NCI-H187 (cell line): ENCODE data around the gene RBM47.
"Not testable (repeated sequence)": the region's sequence is repeated elsewhere in the genome, so short reads cannot be mapped to it uniquely, and the experiment has no call there.

Experiments used
- DNase-seq, 2 experiments: peaks; one replicate each; lab custom pipeline; 2025; lab: John Stamatoyannopoulos, UW

The RBM47 gene

DNA sequence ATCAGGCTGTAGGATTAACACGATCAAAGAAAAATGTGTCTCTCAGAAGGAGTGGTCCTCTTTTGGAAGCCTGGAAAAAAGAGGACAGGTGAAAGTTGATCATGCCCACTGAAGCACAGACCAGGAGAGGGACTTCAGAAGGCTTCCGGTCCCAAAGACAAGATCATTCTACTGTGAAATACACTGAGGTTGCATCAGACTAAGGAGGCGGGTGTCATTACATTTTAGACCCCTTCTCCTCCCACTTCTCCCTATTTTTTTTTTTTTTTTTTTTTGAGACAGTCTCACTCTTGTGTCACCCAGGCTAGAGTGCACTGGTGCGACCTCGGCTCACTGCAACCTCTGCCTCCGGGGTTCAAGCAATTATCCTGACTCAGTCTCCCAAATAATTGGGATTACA is 67.5 kb downstream of the RBM47 start:
- DNase-seq, result no peak

DNA sequence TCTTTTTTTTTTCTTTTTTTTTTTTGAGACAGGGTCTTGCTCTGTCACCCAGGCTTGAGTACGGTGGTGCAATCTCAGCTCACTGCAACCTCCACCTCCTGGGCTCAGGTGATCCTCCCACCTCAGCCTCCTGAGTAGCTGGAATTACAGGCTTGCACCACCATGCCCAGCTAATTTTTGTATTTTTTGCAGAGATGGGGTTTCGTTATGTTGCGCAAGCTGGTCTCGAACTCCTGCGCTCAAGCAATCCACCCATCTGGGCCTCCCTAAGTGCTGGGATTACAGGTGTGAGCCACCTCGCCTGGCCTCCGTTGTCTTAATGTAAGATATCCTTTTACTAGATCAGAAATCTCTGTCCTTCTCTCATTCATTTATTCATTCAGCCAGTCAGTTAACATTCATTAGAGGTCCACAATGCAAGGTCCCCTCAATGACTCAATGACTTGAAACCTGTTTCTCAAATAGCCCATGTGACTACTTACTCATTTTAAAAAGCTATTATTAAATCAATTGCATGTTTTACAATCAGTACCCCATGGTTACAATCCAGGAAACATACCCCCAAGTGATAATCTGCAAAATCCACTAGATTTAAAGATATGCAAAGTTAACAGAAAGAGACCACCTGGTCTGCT is 68.0 kb downstream of the RBM47 start:
- not testable (repeated sequence) for DNase-seq

DNA sequence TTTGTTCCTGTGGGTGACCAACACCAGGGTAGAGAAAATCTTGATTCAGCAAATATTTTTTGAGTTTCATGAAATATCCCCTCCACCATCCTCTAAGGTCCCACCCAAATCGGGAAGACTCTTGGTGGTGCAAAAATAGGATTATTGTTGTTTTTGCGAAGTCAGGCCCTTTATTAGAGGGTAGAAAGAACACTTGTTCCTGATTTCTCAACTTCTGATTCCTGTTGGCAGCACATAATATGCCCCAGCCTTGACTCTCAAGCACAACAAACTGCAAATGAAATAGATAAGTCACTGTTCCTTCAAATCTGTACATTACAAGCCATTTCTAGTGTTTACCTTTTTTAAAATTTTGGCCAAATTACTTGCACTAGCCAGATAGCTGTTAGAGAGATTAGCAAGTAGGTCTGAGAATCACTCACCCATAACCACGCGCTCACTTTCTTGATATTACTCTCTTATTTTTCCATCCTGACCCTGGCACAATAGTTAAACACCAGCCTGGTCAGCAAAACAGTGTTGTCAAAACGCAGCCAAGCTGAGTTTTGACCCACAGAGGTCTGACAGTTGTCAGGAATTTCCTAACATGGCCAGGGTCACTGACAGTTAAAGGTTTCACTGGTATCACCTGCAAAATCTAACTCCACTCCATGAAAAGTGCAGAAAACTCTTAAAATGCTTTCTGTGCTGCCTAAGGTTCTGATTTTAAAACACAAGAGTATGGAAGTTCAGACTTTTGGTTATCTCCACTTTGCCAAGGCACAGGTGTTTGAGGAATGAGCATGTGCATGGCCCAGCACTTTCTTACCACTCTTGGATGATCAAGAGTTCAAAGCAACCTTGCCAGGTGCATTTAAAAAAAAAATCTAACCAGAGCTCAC is 69.8 kb downstream of the RBM47 start:
- no peak for DNase-seq

DNA sequence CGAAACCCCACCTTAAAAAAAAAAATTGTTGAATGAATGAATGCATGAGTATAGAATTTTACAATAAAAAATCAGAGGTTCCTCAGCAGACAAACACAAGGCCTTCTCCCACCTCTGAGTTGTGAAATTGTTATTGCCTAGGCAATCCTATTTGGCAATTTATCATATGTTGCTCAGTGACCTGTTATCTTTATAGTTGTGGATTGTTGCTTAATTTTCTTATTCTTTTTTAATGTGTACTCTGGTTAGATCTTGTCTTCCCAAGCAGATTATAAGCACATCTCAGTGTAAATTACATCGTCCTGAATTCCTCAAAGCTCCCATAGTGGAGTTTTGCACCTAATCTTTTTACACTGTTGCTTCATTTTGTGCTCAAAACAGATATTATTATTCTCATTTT is 71.9 kb downstream of the RBM47 start:
- DNase-seq, result no peak

DNA sequence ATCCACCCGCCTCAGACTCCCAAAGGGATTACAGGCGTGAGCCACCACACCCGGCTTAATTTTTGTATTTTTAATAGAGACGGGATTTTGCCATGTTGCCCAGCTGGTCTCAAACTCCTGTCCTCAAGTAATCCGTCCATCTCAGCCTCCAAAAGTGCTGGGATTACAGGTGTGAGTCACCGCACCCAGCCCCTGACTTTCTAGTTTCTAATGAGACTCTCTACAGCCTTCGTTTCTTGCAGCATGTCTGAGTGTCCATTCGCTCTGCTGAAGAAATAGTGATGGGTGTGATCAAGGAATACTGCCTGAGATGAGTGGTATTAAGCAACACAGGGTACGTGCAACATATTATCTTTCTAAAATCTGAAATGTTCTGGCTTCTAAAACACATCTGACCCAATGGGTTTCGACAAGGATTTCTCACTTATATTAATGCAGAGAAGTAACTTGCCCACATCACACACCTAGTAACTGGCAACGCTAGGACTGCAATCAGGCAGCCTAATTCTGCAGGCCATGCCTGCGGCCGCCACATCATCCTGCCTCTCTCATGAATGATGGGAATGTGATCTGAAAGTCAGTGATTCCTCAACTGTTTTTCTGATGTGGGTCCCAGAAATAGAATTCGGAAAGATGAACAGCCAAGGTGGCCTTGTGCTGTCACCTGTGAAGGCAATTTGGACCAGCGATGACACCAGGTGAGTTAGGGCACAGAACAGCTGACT is 74.3 kb downstream of the RBM47 start:
- DNase-seq, result no peak

DNA sequence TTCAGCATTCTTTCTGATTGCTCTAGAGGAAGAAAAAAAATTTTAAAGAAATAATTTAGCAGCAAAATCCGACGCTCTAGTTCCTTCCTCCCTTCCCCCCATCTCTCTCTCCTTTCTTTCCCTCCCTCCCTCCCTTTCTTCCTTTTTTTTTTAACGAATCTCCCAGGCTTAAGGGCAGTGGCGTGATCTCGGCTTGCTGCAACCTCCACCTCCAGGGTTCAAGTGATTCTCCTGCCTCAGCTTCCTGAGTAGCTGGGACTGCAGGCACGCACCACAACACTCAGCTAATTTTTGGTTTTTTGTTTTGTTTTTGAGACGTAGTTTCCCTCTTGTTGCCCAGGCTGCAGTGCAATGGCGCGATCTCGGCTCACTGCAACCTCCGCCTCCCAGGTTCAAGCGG is 75.0 kb downstream of the RBM47 start:
- DNase-seq, result not testable (repeated sequence)

DNA sequence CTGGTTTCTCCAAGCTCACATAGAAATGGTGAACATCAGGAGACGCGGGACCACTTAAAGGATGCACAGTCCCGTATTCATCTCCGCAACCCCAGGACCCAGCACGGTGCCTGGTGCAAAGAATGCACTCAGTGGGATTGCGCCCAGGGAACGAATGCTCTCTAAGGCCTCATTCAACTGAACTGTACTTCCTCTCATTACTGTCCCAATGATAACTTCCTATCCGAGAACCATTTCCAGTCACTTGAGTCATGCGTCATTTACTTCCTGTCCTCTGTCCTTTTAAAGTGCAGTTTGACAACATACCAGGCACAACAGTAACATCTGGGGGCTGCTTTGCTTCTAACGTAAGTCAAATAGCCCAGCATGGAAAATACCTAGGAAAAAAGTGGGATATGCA is 75.7 kb downstream of the RBM47 start:
- no peak for DNase-seq

DNA sequence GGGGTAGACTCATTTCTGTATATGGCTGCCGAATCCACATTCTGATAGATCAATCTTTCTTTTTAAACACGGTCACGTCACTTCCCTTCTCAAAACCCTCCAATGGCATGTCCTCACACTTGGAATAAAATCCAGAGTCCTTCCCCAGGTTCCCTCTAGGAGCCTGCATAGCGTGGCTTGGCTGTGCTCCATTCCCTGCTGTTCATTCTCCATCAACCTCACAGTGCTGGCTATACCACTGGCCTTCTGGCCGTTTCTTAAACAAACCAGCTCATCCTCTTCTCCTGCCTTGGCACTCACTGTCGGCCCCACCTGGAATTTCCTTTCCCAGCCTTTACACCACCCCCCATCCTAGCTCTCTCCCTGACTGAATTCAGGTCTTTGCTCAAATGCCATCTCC is 77.1 kb downstream of the RBM47 start:
- DNase-seq, result no peak

DNA sequence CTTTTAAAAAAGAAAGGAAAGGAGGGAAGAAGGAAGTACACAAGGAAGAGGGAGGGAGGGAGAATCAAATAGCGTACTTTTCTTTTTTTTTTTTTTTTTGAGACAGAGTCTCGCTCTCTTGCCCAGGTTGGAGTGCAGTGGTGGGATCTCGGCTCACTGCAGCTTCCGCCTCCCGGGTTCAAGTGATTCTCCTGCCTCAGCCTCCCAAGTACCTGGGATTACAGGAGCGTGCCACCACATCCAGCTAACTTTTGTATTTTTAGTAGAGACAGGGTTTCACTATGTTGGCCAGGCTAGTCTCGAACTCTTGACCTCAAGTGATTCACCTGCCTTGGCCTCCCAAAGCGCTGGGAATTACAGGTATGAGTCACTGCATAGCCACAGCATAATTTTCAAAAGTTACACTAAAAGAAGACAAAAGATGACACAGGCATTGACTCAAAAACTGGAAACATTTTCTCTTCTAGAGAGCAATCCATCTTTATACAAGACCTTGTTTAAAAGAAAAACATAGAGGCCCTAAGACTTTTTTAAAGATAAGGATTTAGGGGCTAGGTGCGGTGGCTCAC is 78.0 kb downstream of the RBM47 start:
- DNase-seq, result not testable (repeated sequence)

DNA sequence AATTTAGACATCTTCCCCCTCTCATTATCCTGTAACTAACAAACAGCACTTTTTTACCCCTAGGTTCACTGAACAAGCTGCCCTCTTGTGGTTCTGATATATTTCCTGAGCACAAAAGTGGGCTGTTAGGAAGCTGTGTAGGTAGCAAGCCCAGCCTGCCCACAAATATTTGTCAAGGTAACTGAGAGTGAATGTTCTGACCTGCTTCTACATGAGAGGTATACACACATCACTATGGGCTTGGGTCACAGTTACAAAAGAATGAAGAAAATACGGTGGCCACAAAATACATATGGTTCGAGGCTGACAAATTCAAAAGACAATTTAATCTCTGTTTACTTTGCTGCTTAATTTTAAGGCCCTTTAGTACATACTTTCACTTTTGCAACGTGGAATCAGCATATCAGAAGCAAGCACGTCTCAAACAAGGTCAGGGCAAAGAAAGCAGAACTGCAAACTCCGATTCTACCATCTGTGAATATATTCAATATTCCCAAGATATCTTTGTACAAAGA is 78.7 kb downstream of the RBM47 start:
- DNase-seq, result no peak

DNA sequence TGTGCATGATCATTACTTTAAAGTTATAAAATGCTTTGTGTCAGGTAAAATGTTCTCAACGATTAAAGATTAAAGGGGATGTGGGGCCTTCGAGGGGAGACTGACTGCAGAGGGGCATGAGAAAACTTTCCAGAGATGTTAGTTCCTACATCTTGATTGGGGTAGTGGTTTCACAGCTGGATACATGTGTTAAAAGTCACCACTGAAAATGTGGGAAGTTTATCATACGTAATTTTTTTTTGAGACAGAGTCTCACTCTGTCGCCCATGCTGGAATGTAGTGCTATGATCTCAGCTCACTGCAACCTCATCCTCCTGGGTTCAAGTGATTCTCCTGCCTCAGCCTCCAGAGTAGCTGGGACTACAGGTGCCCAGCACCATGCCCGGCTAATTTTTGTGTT is 79.5 kb downstream of the RBM47 start:
- DNase-seq, result no peak

DNA sequence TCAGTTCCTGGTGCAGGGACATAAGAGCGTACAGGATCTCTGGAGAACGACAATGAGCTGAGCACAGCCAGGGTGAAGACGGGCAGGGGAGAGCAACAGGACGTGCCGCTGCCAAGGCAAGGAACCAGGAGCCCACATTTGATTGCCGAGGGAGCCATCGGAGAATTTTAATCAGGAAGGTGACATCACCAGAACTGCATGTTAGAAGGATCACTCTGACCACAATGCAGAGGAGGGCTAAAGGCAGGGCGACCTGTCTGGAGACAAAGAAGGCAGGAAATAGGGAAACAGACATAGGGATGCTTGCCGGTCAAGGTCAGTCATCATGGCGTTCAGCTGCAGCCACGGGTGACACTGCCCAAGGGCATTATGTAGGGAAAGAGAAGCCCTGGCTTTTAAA is 81.4 kb downstream of the RBM47 start:
- DNase-seq, result no peak

DNA sequence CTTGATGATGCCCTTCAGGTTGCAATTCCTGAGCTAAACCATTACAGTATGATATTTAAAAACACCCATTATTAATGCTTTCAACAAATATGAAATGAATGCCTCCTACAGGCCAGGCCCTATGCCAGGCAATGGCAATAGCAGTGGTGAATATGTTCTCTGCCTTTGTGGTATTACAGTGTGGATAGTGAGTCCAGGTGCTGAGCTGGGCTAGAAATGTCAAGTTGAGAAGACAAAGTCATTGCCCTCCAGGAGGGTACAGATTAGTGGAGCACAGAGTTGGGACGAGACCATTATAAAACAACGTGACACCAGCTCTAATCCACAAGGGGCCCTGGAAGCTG is 81.9 kb downstream of the RBM47 start:
- no peak for DNase-seq

DNA sequence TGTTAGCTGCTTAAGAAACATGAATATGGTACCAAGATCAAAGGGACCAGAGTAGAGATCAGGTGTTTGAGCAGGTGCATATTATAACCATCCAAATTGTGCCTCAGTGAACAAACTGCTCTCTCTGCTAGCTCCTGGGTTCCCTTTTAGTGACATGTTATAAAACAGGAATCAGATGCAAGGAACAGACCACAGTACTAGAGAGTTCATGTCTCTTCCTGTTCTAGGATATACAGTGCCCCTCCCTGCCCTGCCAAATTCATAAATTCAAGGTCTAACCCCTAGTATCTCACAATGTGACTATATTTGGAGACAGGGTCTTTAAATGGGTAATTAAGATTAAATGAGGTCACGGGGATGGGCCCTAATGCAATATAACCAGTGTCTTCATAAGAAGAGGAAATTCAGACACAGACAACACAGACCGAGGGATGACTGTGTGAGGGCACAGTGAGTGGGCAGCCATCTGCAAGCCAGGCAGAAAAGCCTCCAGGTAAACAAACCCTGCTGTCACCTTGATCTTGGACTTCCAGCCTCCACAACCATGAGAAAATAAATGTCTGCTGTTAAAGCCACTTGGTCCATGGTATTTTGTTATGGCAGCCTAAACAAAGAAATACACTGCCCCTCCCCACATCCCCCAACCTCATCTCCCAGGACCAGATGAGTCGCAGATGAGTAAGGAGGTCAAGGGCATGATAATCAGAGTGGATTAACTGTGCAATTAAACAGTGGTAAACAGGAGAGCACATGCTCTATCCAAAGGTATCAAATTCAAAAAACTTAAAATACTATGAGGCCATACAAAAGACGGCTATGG is 82.5 kb downstream of the RBM47 start:
- no peak for DNase-seq

DNA sequence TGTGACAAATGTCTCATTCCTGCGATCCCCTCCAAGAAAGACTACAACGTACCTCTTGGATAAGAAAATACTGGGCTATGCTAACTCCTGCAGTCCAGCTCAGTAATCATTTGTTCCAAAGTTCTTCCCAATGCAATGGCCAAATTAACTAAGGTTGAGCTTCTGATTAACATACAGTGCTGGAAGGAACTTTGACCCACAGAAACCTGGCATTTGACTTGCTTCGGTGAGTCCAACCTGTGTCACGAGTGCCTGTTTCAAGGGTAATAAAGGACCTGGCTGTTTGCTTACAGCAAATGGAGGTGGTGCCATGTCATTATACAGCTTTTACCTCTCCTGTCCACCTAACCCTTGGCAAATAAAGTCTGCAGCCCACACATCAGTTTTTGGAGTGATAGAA is 83.2 kb downstream of the RBM47 start:
- no peak for DNase-seq

DNA sequence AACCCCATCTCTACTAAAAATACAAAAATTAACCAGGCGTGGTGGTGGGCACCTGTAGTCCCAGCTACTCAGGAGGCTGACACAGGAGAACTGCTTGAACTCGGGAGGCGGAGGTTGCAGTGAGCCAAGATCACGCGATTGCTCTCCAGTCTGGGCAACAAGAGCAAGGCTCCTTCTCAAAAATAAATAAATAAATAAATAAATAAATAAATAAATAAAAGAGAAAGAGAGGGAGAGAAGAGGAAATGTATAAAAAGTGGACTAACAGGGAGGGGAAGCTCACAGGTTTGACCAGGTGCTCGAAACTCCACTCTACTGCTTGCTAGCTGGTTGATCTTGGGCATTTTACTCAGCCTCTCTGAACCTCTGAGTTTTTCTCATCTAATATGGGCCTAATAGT is 84.2 kb downstream of the RBM47 start:
- DNase-seq, result not testable (repeated sequence)

DNA sequence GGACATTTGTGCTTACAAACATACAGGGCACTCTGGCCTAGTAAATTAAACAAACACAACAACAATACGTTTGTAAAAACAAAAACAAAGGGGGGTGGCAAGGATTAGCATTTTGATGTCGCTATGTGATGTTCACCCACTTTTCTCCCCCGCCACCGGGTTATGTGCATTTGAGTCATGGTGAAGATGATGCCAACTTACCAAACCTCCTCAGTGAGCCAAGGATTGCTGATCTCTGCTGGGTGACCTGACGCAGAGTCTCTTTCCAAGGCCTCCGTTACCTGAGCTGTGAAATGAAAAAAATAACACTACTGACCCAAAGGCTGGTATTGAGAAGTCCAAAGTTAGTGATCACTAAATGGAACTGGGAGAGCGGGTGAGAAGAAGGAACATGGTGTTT is 85.4 kb downstream of the RBM47 start:
- DNase-seq, result no peak

DNA sequence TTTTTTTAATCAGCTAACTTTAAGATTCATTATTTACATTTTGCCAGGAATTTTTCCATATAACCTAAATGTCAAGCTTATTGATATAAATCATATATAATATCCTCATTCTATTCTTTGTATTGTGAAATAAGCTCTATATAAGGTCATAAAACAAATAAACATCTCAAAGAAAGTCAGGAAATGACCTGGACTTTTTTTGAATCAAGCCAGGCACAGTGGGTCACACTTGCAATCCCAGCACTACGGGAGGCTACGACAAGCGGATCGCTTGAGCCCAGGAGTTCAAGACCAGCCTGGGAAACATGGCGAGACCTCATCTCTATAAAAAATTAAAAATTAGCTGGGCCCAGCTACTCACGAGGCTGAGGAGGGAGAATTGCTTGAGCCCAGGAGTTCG is 88.9 kb downstream of the RBM47 start:
- no peak for DNase-seq

DNA sequence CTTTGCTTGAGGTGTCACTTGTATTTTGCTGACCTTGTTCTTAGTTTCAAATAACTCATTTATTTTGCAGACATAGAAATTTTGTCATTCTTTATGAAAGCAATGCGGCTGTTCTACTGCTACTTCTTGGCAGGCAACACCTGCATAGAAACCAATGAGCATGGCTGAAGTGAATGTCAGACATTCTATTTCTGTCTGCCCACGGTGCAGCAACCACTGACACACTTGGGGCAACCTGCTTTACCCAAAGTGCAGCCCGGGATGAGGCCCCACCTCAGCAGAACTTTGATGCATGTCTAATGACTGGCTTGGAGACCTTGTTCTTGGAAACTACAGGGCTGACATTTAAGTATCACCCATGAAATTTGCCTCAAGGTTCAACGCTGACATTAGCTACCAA is 93.6 kb downstream of the RBM47 start:
- no peak for DNase-seq

DNA sequence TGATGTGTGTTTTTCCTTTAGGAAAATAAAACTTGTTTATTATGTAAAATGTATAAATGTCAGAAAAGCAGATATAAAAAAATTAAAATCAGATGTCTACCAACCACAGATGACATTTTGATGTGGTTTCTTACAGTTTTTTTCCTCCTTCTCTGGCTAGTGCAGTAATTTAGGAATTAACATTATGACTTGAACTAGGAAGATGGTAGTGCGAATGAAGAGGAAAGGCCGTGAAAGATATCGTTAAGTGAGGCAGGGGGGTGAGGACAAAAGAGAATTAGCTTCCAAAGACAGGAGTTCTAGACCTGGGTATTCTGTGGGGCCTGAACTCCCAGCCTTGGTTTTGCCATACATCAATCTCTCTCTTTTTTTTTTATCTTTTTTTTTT is 98.0 kb downstream of the RBM47 start:
- DNase-seq, result no peak

DNA sequence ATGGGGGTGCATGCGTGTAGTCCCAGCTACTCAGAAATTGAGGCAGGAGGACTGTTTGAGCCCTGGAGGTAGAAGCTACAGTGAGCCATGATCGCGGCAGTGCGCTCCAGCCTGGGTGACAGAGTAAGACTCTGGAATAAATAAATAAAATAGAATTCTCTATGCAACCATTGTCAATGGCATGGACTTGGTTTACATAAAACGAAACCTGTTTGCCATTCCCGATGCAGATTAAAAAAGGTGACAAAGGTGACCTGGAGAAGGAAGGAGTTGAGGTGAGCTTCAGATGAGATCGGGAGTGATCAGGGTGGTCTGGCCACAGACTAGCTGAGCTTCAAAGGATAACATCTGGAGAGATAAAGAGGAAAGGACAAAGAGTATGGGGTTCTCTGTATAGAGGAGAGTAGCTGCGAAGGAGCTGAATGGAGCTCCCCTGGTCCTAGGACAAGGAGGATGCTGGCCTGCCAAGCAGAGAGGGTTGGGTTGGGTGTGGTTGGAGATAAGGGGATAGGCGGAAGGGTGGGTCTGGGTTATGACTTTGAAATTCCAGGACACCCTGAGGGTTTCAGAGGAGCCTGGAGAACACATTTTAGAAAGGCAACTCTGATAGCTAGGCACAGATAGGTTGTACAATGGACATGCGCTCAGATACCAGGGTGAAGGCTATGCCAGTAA is 98.6 kb downstream of the RBM47 start:
- DNase-seq, result no peak
